SK-N-SH (cell line): ENCODE results near the gene NEK10.

Experiments used
- CTCF ChIP-seq: fragments of 200-600 bp; sonication (generic); IDR thresholded peaks from 2 replicates; pipeline ENCODE4 v1.6.1; 2017; ENCODE audit warnings: antibody characterized with exemption, mild to moderate bottlenecking, moderate library complexity
- EP300 ChIP-seq, 2 experiments: IDR thresholded peaks; 2 replicates each; pipeline versions ENCODE4 v1.4.0 to v1.6.1; 2012; ENCODE audit warnings: borderline replicate concordance in 1 of 2, low read depth in 1 of 2, low read length in 1 of 2
- JUND ChIP-seq: IDR thresholded peaks from 2 replicates; pipeline ENCODE4 v1.4.0; 2012
- MAX ChIP-seq: IDR thresholded peaks from 2 replicates; pipeline ENCODE4 v1.4.0; 2012; ENCODE audit warnings: low read depth
- POLR2AphosphoS5 ChIP-seq: IDR thresholded peaks from 2 replicates; pipeline ENCODE4 v1.6.1; 2012; ENCODE audit warnings: low read depth, low read length
- REST ChIP-seq: IDR thresholded peaks from 2 replicates; pipeline ENCODE4 v1.6.1; 2012; ENCODE audit warnings: mild to moderate bottlenecking, low read depth, low read length, moderate library complexity
- SMC3 ChIP-seq: IDR thresholded peaks from 2 replicates; pipeline ENCODE4 v1.6.1; 2012; ENCODE audit warnings: low read depth, low read length, improper control_type of control experiment
- TCF12 ChIP-seq: IDR thresholded peaks from 2 replicates; pipeline ENCODE4 v1.4.0; 2012
- USF2 ChIP-seq: fragments of 150-350 bp; IDR thresholded peaks from 2 replicates; pipeline ENCODE4 v1.6.1; 2017; ENCODE audit warnings: antibody characterized with exemption, low read length, low read depth, borderline replicate concordance

- TF ChIP-seq SMC3 (no peak), CTCF (no peak), JUND (no peak), TCF12 (no peak), EP300 (IDR thresholded peaks at IDR 0.05; ENCODE audit: borderline replicate concordance in 1 of 2, low read depth in 1 of 2, low read length in 1 of 2) (no peak), REST (no peak), POLR2AphosphoS5 (no peak), USF2 (no peak), MAX (no peak)
These were observed 274.5 kb downstream of the NEK10 start for GRCh38 chr3:27094721-27095120.
